Stimulated activated naive CD4-positive, alpha-beta T cell treated with Interleukin-2 at 50 U/mL for 16 hours (primary cell): Measurements from ENCODE around the gene BLOC1S3.
A peak's percentile ranks its signal among the peaks of the same experiment; 100 is the strongest.

Experiments used
- DNase-seq: peaks from one replicate; lab custom pipeline; 2025; lab: John Stamatoyannopoulos, UW

BLOC1S3 gene

DNA sequence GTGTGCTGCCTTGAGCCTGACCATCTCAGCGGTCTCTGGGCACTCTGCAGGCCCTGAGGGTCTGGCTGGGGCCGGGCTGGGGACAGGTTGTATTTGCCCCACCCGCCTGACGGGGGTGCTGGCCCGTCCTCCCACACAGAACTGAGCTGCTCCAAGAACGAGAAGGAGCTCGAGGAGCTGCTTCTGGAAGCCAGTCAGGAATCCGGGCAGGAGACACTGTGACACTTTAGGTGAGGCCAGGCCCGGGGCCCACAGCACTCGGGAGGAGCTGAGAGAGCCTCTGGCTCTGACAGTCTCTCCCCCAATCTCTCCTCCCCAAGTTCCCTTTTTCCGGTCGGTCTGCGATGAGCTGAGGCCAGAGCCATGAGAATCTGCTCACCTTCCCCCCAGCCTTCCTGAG lies 32.3 kb upstream of the BLOC1S3 start:
- no peak for DNase-seq

DNA sequence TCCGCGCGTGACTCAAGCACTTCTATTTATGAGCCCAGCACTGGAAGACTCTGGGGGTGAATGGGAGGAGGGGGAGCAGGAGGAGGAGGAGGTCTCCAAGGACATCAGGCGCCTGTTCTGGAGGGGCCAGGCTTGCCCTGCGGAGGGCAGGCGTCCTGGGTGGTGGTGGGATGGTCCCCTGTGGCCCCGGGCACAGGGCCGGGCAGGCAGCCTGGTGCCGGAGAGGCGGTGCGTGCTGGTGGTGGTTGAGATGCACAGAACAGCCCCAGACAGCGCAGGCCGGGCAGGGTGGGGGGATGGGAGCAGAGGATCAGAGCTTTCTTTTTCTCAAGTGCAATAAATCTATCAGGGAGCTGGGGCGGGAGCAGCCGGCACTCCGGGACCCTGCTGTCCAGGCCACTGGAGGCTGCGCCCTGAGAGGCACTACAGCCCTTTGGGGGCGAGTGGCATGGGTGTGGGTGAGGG lies 31.8 kb upstream of the BLOC1S3 start:
- DNase-seq, result no peak

DNA sequence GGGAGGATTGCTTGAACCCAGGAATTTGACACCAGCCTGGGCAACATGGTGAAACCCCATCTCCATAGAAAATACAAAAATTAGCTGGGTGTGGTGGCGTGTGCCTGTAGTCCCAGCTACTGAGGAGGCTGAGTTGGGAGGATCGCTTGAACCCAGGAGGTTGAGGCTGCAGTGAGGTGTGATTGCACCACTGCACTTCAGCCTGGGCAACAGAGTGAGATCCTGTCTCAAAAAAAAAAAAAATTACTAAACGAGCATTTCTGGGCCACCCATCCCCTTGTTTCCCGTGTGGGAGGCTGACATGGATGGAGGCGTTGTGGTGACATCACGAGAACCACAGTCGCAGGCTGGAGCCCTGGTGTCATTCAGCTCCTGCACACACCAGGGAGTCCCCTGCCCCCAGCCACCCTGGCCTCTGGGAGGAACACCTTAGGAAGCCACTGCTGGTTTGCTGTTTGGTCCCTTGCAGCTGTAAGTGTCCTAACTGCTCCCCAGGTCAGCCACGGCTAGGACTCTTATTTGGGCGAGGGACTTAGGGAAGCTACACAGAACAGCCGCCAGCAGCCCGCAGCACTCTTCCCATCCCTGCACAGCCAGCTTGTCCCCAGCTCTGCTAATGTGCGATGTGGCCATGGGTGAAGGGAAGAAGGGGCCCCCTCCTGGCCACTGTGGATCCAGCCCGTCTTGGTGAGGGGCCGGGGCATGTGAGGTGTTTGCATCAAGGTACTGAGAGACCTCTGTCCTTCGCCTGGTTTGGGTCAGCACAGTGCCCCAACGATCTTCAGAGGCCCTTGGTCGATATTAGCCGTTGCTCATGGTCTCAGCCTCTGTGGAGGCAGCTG lies 30.5 kb upstream of the BLOC1S3 start:
- no peak for DNase-seq

DNA sequence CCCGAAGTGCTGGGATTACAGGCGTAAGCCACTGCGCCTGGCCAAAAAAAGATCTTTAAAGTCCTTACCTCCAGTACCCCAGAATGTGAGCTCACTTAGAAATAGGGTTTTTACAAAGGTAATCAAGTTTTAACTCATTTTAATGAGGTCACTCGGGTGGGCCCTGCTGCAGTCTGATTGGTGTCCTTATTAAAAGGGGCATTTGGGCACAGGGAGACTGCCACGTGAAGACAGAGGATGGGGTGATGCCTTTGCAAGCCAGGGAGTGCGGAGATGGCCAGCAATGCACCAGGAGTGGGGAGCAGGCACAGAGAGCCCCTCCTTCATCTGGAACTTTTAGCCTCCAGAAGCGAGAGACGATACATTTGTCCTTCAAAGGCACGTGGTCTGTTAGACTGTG lies 29.5 kb upstream of the BLOC1S3 start:
- DNase-seq, result no peak

DNA sequence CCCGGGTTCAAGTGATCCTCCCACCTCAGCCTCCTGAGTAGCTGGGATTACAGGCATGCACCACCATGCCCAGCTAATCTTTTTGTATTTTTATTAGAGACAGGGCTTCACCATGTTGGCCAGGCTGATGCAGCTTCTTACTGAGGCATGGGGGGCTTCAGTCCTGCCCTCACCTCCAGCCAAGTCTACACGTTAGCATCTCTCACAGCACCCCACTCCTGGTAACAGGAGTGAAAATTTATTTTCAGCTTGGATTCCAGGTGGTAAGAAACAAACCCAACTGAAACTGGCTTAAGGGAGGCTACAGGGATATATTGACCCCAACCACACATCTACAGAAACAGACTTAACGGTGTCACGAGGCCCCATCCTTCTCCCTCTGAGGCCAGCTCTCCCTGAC lies 28.4 kb upstream of the BLOC1S3 start:
- no peak for DNase-seq

DNA sequence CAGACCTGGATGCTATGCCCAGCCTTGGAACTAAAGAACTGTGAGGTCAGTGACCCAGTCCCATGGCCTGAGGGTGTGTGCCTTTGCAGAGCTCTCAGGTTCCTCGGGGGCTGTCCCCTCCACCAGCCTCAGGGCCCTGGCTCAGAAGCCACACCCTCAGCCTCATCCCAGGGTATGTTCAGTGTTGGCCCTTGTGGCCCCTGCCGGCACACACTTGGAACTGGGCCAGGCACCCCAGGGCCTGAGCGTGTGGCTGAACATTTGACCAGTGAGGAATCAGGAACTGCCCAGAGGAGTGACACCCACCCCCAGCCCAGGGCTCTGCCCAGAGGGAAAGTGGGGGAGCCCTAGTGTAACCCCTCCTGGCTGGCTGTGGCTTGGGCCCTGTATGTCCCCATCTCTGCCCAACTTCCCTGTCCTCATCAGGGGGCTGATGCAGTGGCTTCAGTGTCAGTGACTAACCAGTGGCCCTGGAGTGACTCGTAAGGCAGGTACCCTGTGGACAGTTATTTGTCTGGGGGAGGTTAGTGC lies 27.8 kb upstream of the BLOC1S3 start:
- DNase-seq, result no peak

DNA sequence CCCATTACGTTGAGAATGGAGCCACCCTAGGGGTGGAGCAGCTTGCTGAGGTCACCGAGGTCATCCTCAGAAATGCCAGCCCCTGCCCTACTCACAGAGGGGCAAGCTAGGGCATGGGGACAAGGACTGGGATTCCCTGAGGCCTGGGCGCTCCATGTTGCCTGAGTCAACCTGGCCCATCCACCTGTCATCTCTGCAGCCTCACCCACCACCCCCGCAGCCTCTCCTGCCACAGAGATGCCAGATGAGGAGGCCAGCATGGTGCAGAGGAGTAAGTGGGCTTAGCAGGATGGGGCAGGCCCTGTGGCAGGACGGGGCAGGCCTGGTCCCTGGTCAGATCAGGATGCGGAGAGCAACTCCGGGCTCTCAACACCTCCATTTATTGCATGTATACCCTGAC lies 27.3 kb upstream of the BLOC1S3 start:
- no peak for DNase-seq

DNA sequence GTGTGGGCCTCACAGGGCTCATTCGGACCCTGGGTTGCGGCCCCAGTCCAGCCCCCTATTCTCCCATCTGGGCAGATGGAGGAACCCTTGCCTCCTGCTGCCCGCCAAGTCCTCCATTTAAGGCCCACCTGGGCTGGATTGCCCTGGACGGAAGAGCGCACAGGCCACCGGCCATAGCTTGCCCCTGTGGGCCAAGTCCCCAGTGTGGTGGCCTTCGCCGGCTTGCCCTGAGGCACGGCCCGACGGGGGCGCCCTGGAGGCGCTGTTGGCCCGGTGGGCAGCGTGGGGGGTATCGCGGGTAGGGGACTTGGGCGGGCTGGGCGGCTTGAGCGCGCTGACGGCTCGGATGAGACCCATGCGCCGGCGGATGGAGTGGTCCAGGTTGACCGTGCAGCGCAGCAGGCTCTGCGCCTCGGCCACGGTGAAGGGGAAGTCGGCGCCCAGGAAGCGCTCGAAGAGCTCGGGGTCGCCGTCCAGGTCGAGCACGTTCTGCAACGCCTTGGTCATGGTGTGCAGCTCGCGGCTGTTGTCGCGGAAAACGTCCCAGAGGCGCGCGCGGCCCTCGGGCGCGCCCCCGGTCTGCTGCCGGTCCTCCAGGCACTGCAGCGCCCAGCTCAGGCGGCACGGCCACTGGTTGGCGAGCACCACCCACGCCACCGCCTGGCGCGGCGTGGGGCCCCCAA lies 26.6 kb upstream of the BLOC1S3 start:
- DNase-seq, result no peak

DNA sequence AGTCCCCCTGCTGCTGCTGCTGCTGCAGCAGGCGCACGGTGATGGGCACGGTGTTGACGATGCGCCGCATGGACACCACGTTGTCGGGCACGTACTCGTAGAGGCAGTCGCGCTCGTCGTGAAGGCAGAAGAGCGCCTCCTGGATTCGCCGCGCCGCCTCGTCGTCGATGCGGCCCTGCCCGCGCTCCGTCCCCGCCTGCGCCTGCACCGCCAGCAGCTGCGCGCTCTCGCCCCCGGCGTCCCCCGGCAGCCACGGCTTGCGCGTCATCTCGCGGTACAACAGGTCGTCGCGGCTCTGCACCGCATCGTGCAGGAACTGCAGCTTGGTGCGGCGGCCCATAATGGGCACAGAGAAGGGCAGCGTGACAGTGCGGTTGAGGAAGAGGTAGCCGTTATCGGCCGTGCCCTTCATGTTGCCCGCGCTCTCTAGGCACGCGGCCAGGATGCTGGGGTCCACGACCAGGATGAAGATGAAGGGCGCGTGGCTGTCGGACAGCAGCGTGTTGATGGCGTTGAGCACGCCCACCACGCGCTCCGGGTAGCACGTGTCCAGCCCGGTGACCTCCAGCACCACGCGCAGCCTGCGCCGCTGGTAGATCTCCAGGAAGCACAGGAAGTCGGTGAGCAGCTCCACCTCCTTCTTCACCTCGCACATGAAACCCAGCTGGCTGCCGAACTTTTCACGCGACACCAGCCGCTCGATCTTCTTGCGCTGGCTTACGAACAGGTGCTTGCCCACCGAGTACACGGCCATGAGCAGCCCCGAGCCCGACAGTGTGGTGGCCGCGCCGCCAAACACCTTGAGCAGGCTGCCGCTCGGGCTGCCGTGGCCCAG lies 25.9 kb upstream of the BLOC1S3 start:
- DNase-seq, result peak; percentile 20

DNA sequence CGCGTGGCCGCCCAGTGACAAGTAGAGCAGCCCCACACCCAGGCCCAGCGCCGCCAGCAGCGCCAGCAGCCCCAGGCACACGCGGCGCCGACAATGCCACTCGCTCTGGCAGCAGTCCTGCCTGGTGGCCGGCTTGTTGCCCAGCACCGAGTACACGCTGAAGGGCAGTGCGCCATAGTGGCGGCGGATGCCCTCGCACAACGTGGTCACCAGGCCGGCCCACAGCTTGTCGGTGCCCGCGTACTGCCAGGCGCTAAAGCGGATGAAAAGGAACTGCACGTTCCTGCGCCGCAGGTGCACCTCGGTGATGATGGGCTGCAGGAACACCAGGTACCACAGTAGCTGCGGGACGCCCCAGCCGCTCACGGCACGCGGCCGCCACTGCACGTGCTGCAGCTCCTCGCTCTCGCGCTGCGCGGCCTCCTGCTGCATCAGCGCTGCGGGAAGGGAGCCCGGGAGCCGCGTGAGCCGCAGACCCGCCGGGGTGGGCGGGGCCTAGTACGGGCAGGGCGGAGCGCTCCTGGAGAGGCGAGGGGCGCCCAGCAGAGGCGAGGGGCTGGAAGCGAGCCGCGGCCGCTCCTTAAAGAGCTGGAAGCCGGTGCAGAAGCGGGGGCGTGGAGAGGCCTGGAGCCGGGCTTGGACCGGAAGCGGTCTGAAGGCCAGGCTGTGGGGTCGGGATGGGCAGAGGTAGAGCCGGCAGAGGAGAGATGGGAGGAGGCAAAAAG lies 25.1 kb upstream of the BLOC1S3 start:
- DNase-seq, result peak; percentile 17

DNA sequence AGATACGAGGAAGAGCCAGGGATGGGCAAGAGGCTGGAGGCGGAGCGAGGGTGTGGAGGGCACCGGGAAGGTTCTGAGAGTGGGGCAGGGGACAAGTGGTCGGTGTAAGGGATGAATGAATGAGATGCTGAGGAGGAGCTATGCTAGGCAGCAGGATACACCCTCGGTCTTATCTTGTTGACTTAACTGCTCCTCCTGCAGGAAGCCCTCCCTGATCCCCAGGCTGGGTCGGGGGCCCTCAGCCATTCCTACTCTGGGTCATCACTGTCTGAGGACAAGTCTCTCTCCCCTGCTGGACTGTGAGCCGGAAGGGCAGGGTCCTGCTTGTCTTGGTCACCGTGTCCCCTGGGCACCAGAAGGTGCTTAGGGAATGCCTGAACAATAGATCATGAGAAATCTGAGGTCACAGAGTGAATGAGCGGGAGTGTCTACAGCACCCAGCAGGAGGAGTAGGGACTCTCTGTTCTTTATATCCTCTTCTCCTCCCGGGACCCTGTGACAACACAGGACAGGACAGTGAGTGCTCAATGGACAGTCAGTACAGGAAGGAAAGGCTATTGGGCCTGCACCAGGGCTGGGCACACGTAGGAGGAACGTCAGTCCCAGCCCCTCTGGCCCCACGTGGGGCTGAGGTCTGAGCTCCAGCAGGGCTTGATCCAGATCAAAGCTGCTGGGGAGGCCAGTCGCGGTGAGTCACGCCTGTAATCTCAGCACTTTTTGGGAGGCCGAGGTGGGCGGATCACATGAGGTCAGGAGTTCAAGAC lies 24.3 kb upstream of the BLOC1S3 start:
- no peak for DNase-seq

DNA sequence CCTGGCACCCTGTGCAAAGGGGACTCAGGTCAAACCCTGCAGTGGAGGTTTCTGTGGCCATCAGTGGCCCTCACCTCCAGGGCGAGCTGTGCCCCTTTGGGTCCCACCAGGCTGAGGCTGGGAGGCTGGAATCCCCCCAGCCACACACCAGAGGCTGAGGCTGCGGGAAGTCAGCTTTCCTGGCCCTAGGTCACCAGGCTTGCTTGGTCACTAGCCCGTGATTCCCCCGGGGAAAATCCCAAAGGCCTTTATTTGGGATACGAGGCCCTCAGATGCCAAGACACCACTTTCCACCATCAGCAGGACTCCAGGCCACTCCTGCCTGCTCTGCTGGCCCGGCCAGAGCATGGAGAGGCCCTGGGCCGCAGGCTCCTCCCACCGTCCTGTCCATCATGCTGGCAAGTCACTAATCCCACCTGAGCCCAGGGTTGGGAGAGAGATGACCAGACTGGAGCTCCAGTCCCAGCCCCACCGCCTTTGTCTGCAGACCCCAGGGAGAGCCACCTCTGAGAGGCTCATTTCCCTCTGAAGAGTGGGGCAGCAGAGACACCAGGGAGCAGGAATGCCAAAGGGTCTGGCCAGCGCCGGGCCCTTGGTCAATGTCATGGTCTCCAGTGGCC lies 22.5 kb upstream of the BLOC1S3 start:
- DNase-seq, result no peak

DNA sequence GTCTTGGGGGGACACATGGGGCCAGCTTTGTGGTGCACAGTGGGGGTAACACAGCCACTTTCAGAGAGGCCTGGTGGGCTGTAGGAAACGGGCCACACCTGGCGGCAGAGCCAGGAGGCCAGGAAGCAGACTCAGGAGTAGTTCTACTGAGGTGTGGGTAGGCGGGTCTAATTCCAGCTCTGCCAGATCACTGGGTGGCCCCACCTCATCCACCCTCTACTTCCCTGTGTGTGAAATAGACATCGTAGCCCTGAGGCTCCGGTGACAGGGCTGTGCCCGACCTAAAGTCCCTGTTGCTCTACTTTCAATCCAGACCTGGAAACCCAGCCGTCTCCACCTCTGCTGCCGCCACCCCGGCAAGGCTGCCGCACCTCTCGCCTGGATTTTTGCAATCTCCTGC lies 21.8 kb upstream of the BLOC1S3 start:
- DNase-seq, result no peak

DNA sequence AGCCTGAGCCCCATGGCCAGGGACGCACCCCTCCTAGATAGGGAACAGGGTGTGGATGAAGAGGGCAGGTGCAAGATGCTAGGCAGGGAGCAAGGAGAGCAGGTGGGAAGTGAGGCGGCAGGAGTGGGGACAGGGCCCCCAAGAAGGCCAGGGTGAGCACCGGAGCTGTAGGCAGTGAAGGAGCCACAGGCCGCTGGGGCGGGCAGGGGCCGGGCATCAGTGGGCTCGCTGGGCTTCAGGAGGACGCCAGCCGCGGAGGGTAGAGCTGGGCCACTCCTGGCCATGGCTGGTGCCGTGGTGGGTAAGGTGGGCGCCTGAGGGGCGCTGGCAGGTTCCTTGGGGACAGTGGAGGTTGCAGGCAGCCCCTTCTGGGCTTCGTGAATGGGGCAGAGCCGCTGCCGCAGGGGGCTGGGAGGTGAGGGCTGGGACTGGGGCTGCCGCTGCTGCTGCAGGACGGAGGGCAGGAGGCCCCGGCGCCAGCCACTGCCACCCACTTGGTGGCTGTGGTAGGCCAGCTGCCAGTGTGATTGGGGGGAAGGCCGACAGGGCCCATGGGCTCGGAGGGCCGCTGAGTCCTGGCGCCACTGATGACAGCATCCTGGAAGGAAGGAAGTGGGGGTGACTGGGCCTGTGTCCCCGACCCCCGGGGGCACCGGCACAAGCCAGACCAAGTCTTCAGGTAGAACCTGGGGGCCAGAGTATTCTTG lies 19.9 kb upstream of the BLOC1S3 start:
- no peak for DNase-seq

DNA sequence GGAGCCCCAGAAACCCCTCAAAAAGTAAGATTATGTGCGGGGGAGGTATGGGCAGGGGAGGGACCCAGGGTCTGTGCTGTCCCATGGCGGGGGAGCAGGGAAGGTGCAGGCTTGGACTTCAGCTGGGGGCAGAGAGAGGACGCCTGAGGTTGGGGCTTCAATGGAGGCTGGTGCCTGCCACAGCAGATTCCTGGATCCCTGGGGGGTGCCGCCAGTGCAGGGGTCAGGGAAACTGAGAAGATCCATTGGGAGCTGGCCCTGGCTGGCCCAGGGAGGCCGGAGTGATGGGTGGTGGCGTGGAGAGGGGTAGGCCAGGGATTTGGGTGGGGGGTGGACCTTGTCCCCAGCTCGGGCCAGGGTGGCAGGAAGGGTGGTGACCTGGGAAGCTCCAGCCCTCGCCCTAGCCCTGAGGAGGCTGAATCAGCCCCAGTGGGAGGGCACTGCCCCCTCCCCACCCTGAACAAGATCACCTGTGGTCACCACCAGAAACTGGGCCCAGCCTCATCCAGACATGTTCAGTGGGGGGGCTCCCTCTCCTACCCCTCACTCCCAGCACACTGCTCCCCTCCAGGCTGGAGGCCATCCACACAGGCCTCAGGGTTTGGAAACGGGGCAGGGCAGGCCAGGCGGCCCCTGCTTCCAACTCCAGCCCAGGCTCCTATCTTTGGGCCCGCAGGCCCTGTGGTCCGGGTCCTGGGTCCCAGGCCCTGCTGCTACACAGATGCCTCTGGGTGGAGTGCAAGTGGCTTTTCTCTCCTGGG lies 19.2 kb upstream of the BLOC1S3 start:
- no peak for DNase-seq

DNA sequence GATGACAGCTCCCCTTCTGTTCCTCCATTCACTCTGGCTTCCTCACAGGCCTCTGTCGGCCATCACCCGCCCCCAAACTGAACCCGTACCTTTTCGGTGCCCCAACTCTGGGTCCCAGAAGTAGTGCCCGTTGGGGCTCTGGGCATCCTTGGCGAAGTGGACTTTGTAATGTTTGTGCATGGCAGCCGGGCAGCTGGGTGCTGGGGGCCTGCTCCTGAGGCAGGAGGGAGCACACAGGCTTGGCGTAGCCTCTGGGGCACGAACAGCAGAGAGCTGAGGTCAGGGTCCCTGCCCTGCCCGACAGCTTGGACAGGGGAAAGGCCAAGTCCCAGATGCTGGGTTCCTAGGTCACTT lies 18.6 kb upstream of the BLOC1S3 start:
- no peak for DNase-seq

DNA sequence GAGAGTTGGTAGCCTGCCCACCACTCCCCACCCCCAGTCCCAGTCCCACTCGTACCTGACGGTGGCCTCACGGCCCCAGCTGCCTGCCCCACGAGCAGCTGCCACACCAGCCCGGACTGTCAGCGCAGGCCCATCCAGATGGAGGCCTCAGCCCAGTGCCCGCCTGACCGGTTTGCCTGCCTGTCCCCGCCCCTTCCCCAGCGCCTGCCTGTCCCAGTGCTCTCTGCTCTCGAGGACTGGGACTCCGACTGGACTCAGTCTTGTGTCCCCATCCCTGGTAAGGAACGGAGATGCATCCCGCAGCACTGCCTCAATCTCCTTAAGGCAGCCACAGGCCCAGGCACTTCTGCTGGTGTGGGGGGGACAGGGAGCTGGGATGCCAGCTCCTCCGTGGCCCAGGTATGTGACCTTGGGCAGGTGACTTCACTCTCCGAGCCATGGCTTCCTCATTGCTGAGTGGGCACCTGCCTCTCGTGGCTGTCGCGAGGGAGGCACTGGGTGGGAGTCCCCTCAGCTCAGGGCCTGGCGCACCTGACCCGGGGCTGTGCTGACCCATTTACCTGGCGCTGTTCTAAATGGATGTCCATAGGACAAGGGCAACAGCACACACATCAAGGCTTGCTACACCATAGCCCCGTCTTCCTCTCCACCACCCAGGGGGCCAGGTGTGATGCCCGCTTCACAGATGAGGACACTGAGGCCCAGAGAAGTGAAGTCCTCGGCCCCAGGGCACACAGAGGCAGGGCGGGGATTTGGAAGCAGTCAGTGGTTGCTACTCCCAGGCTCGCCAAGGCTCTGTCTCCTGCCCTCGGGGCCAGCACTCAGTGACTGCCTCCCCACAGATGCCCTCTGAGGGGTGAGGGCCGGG lies 17.5 kb upstream of the BLOC1S3 start, which contains the start of gene NKPD1:
Gene NKPD1, minus strand, starts transcription at position 113 of the 868 bp plus-strand sequence. CDS start 832 bp downstream, outside the sequence.
- DNase-seq, result no peak
